ENCODE results near the gene PPP6R3.
A peak's percentile ranks its signal among the peaks of the same experiment; 100 is the strongest.

Gene PPP6R3, protein sequence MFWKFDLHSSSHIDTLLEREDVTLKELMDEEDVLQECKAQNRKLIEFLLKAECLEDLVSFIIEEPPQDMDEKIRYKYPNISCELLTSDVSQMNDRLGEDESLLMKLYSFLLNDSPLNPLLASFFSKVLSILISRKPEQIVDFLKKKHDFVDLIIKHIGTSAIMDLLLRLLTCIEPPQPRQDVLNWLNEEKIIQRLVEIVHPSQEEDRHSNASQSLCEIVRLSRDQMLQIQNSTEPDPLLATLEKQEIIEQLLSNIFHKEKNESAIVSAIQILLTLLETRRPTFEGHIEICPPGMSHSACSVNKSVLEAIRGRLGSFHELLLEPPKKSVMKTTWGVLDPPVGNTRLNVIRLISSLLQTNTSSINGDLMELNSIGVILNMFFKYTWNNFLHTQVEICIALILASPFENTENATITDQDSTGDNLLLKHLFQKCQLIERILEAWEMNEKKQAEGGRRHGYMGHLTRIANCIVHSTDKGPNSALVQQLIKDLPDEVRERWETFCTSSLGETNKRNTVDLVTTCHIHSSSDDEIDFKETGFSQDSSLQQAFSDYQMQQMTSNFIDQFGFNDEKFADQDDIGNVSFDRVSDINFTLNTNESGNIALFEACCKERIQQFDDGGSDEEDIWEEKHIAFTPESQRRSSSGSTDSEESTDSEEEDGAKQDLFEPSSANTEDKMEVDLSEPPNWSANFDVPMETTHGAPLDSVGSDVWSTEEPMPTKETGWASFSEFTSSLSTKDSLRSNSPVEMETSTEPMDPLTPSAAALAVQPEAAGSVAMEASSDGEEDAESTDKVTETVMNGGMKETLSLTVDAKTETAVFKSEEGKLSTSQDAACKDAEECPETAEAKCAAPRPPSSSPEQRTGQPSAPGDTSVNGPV

DNA sequence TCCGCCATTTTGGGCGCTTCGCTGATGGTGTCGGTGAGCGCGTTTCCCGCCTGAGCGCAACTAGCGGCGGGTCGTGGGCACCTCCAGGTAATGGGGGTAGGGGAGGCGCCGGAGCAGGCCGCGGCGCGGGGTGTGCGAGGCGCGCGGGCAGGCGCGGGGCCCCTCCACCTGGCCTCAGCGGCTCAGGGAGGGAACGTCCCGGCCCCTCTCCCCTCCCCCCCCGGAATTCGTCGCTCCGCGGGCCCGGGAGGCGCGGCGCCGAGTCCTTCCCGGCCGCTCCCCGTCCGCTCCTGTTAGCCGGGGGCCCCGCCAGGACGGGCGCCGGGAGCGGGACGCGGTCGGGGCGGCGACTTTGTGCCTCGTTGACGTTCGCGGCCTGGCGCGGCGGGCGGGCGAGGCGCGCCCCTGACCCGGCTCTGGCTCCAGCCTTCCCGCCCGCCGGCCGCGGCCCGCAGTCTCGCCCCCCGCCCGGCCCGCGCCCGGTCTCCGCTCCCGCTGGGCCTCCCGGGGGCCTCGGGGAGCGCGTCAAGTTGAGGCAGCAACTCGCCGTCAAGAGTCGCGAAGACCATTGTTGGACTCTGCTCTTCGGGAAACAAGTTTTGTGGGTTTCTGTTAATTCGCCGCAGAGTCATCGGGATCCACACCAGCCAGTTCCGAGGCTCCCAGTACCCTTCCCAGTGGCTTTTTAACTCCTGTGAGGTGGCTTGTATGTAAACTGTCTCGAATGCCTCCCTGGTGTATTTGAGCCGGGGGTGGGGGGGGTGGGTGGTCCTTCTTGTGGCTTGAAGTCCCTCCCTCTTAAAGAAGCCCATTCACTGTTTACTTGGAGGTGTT lies at the start of gene PPP6R3:
Gene PPP6R3 (plus strand): TSS at position 12 of the 834 bp plus-strand sequence. CDS start 76,913 bp downstream, outside the sequence.
- TF ChIP-seq MYC (IDR thresholded peaks at IDR 0.05; ENCODE audit: low read depth, low read length) = peak; percentile 83
- TF ChIP-seq, protein P1, sequence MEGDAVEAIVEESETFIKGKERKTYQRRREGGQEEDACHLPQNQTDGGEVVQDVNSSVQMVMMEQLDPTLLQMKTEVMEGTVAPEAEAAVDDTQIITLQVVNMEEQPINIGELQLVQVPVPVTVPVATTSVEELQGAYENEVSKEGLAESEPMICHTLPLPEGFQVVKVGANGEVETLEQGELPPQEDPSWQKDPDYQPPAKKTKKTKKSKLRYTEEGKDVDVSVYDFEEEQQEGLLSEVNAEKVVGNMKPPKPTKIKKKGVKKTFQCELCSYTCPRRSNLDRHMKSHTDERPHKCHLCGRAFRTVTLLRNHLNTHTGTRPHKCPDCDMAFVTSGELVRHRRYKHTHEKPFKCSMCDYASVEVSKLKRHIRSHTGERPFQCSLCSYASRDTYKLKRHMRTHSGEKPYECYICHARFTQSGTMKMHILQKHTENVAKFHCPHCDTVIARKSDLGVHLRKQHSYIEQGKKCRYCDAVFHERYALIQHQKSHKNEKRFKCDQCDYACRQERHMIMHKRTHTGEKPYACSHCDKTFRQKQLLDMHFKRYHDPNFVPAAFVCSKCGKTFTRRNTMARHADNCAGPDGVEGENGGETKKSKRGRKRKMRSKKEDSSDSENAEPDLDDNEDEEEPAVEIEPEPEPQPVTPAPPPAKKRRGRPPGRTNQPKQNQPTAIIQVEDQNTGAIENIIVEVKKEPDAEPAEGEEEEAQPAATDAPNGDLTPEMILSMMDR (IDR thresholded peaks at IDR 0.05; ENCODE audit: low read depth, low read length) = no peak
- TF ChIP-seq MAX (IDR thresholded peaks at IDR 0.05; ENCODE audit: low read depth, low read length) = no peak; the same call in 1 of the 2 replicates
- peak; percentile 77 for TF ChIP-seq POLR2A (IDR thresholded peaks at IDR 0.05; ENCODE audit: extremely low read depth, insufficient read length)
- H3K4me3 ChIP-seq (ENCODE audit: low read depth, low read length) = peak within 1 kb of the TSS; percentile 96
- DNase-seq (ENCODE audit: low read depth) = peak; percentile 69

GRCh38 chr11:68411501-68411991 lies 49.0 kb upstream of the PPP6R3 start:
- TF ChIP-seq POLR2A (IDR thresholded peaks at IDR 0.05; ENCODE audit: extremely low read depth, insufficient read length) = no peak
- TF ChIP-seq, protein P1 (IDR thresholded peaks at IDR 0.05; ENCODE audit: low read depth, low read length) = no peak
- no peak for DNase-seq (ENCODE audit: low read depth)
- no peak overlapping the region for H3K4me3 ChIP-seq (ENCODE audit: low read depth, low read length)

DNA sequence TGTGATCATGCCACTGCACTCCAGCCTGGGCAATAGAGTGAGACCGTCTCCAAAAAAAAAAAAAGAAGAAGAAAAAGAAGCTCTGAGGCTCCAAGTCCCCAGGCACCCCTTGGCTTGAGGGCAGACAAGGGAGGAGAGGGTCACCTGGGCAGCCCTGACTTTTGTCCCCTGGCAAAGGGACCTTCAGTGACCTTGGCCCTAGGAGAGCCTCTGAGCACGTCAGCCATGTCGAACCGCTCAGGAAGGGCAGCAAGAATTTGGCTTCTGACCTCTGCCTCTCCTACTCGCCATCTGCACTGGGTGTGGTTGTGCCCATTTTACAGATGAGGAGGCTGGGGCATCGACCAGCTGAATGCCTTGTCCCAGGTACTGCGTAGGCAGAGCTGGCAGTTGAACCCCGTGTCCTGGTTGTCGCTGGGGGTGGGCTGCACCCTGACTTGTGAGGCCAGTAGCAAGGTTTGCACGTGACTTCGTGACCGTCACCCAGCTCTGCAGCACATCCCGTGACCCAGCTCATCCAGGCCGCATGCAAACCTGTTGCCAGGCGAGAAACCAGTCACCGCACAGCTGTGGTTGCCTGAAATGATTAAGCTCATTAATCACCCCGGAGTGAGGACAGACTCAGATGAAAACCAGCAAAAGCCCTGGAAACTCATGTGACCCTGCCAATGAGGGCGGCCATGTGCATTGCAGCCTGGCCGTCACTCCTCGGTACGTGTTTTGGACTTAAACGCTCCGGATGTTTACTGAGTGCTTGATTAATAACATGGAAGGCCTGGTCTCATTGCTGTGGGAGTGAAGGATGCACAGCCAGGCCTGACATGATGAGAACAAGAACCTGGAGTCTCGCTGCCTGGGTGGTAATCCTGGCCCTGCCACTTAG lies 47.7 kb upstream of the PPP6R3 start:
- no peak for TF ChIP-seq POLR2A (IDR thresholded peaks at IDR 0.05; ENCODE audit: extremely low read depth, insufficient read length)
- TF ChIP-seq, protein P1 (IDR thresholded peaks at IDR 0.05; ENCODE audit: low read depth, low read length) = no peak
- TF ChIP-seq MYC (IDR thresholded peaks at IDR 0.05; ENCODE audit: low read depth, low read length) = no peak
- no peak for TF ChIP-seq MAX (IDR thresholded peaks at IDR 0.05; ENCODE audit: low read depth, low read length)
- no peak overlapping the region for H3K4me3 ChIP-seq (ENCODE audit: low read depth, low read length)
- no peak for DNase-seq (ENCODE audit: low read depth)

GRCh38 chr11:68413591-68413999 lies 47.0 kb upstream of the PPP6R3 start:
- TF ChIP-seq, protein P1 (IDR thresholded peaks at IDR 0.05; ENCODE audit: low read depth, low read length) = no peak
- TF ChIP-seq MYC (IDR thresholded peaks at IDR 0.05; ENCODE audit: low read depth, low read length) = no peak
- H3K4me3 ChIP-seq (ENCODE audit: low read depth, low read length) = no peak overlapping the region
- no peak for DNase-seq (ENCODE audit: low read depth)
